GM21423 (cell line): ENCODE measurements around the gene CARD9.
A peak's percentile ranks its signal among the peaks of the same experiment; 100 is the strongest.

ENCODE experiments used
- ATAC-seq: cut with Tn5 transposase; IDR thresholded peaks from one replicate; pipeline ENCODE4 v1.9.1; 2021; ENCODE audit warnings: mild to moderate bottlenecking, moderate library complexity; ENCODE audit not compliant: unreplicated experiment

CARD9 gene

GRCh38 chr9:136401173-136401922 lies 27.9 kb upstream of the CARD9 start:
- no peak for ATAC-seq

- ATAC-seq: peak; percentile 68
These were observed 26.8 kb upstream of the CARD9 start, which contains the start of gene SNAPC4 for GRCh38 chr9:136400038-136400834. TSS of gene SNAPC4 (minus strand) at chr9:136400170. CDS start at chr9:136398428, 1,742 bp downstream.

GRCh38 chr9:136399176-136400037 lies 25.9 kb upstream of the CARD9 start:
- peak; percentile 21 for ATAC-seq

GRCh38 chr9:136398286-136398685 lies 24.8 kb upstream of the CARD9 start:
- ATAC-seq: no peak

- no peak for ATAC-seq
These were observed 24.2 kb upstream of the CARD9 start for GRCh38 chr9:136397643-136398042.

DNA sequence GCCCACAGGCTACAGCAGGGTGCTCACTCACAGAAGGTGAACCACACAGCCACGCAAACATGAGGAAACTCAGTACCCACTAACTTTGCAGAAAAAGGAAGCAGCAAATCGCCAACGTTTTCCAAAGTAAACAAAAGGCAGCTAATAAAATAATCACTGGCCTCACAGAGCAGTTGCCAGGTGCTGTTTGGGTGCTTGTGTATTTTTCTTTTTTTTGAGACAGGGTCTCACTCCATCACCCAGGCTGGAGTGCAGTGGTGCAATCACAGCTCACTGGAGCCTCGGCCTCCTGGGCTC lies 22.7 kb upstream of the CARD9 start:
- no peak for ATAC-seq

GRCh38 chr9:136395345-136396218 lies 22.1 kb upstream of the CARD9 start:
- ATAC-seq: no peak

GRCh38 chr9:136395020-136395340 lies 21.5 kb upstream of the CARD9 start:
- no peak for ATAC-seq

DNA sequence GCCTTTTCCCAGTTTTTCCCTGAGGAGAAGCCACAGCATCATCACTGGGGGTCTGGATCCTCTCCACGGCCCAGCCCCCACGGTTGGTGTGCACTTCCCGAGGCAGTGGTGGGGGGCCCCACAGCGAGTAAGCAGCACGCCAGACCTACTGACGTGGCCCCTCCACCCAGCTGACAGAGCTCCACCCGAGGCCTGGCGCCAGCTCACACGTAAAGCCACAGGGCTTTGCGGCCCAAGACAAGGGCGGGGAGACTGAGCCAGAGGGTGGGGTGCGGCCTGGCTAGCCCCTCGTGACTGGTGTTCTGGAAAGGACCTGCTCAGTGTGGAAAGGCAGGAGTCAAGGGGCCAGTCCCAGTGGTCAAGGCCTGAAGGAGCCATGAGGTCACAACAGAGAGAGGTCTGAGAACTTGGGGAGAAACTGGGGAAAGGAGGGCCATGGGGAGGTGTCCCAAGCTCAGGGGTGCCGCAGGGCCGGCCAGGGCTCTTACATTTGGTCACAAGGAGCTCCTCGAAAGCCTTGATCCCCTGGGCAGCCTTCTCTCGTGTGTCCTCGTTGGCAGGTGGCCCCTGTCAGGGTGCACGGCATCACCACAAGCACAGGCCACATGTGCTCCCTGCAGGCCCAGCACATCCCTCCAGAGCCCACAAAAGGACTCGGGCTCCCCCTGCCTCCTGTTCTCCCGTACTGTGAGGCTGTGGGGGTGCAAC lies 21.0 kb upstream of the CARD9 start:
- ATAC-seq: no peak

DNA sequence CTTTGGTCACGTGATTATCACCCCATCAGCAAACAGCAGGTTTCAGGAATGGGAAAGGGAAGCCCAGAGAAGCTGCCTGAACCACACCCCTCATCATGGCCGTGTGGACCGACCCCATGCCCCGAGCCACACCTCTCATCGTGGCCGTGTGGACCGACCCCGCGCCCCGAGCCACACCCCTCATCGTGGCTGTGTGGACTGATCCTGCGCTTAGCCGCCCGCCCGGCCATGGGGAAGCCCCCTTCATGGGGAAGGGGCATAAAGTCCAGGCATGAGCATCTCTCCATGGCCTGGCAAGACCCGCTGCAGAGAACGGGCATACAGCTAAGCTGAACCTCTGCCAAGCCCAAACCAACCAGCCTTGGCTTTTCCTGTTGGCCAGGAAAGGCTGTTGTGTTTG lies 20.1 kb upstream of the CARD9 start:
- no peak for ATAC-seq

GRCh38 chr9:136392538-136393449 lies 19.3 kb upstream of the CARD9 start:
- no peak for ATAC-seq

DNA sequence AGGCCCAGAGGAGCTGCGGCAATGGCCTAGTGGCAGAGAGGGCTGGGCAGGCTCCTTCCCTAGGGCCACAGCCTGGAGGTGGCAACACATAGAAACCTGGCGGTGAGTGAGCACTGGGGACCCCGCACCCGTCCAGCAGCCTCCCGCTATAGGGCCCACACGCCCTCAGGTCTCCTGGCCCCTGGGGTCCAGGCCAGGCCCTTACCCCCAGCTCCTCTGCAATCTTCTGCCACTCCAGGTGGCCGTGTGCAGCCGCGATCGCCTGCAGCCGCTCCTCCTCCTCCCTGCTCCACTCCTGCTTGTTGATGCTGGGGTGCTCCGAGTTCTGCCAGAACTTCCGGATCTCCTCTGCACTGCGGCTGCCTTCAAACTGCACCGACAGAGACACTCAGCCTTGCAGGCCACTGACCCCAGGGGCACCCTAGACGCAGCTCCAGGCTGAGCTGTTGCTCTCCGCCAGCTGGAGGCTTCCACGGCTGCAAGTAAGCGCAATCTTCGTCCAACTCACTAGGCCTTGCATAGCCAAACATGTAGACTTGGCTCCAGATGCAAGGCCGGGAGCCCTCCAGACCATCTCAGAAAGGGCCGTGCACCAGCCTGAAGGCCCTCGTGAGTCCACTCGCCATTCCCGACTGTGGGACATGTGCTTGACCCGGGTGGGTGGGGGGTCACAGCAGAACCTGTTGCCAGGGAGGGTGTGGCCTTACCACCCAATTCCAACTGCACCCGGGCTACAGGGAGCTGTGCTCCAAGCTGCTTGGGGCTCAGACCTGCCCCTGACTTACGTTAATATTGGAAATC lies 18.5 kb upstream of the CARD9 start:
- ATAC-seq: no peak

GRCh38 chr9:136389396-136389795 lies 15.9 kb upstream of the CARD9 start:
- ATAC-seq: no peak

DNA sequence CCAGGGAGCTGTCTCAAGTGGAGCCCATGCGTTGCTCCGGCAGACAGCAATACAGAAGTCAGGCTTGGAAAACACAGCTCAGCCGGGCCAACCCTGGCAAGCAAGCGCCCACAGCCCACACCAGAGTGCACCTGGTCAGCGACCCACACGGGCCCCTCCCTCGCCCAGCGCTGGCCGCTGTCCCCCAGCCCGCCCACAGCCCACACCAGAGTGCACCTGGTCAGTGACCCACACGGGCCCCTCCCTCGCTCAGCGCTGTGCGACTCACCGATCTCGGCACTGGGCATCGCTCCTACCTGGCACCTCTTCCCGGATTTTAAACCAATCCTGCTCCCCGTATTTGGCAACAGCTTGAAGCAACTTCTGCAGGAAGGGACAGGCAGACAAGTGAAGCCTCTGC lies 13.7 kb upstream of the CARD9 start:
- ATAC-seq: no peak

- no peak for ATAC-seq
These were observed 12.5 kb upstream of the CARD9 start for GRCh38 chr9:136386018-136386417.

DNA sequence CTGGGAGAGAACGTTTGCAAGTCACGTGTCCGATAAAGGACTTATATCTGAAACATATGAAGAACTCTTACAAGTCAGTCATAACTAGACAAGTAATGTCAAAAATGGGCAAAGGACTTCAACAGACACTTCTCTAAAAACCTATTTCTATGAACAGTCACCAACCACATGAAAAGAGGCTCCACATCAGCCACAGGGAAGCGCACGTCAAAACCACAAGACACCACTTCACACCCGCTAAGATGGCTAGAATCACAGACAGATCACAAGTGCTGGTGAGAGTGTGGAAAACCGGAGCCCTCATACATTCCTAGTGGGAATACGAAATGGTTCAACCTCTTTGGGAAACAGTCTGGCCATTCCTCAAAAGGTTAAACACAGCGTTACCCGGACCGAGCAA lies 11.5 kb upstream of the CARD9 start:
- no peak for ATAC-seq

- no peak for ATAC-seq
These were observed 10.0 kb upstream of the CARD9 start for GRCh38 chr9:136383436-136383835.

- no peak for ATAC-seq
These were observed 8.6 kb upstream of the CARD9 start for GRCh38 chr9:136381966-136382513.
